Measurements from ENCODE around the gene ST3GAL3.

The ST3GAL3 gene

DNA sequence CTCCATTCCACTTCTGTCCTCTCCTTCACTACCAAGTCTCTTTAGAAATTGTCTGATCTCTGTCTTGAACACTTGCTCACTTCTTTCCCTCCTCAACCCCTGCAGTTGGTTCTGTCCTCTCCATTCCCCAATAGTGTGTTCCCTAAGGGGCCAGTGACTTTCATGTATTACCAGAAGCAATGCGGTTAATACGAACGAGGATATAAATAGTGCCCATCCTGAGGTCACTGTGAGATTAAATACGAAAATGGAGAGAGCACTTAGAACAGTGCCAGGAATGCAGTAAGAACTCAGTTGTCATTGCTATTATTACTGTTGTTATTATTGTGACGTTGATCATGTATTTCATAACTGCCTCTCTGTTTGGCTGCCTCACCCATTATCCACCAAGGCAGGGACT, 173.3 kb downstream of the ST3GAL3 start:
- DNase-seq: no peak

- peak in 1 of 3 experiments; percentile 7 for DNase-seq
Observed at GRCh38 chr1:43881415-43881814, 174.1 kb downstream of the ST3GAL3 start.

- no peak for DNase-seq
Observed at GRCh38 chr1:43882763-43883162, 175.4 kb downstream of the ST3GAL3 start.

DNA sequence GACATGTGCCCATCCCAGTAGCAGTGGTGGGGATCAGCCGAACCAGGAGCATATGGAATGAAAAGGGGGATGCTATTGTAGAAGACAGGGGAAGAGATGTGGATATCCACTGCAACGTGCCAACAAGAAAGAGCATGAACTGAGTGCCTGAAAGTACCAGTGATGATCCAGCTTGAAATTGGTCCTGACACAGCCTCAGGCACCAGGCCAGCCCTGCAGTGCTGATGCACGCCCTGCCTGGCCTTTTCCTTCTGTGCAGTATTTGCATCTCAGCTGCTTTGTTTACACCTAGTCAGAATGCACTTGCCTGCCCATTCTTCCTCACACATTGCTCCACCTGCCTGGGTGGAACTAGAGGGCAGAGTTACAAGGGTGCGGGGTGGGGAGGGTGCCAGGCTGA, 176.0 kb downstream of the ST3GAL3 start:
- peak in 2 of 3 experiments; percentile 31 to 60 for DNase-seq

GRCh38 chr1:43885279-43885801, 178.0 kb downstream of the ST3GAL3 start:
- DNase-seq: peak in 2 of 3 experiments; percentile 73 to 81

- no peak for DNase-seq
Observed at GRCh38 chr1:43887748-43888147, 180.4 kb downstream of the ST3GAL3 start.

GRCh38 chr1:43890815-43891214, 183.5 kb downstream of the ST3GAL3 start:
- DNase-seq: no peak

- no peak for DNase-seq
Observed at GRCh38 chr1:43893006-43893405, 185.7 kb downstream of the ST3GAL3 start.

DNA sequence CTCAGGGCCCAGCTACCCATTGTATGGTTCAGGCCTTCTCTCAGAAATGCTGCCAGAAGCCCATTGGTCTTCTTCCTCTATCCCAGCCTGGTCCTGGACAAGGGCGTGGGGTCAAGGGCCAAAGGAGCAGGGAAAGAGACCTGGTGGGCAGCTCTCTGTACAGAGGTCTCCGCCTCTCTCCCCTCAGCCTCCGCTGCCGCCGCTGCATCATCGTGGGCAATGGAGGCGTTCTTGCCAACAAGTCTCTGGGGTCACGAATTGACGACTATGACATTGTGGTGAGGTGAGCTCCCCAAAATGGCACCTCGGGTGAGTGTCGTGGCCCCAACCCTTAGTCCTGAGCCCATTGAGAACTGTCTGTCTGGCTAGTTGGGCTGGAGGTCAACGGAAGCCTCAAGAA, 191.6 kb downstream of the ST3GAL3 start:
- no peak for DNase-seq

- DNase-seq: no peak
Observed at GRCh38 chr1:43900386-43900785, 193.1 kb downstream of the ST3GAL3 start.

DNA sequence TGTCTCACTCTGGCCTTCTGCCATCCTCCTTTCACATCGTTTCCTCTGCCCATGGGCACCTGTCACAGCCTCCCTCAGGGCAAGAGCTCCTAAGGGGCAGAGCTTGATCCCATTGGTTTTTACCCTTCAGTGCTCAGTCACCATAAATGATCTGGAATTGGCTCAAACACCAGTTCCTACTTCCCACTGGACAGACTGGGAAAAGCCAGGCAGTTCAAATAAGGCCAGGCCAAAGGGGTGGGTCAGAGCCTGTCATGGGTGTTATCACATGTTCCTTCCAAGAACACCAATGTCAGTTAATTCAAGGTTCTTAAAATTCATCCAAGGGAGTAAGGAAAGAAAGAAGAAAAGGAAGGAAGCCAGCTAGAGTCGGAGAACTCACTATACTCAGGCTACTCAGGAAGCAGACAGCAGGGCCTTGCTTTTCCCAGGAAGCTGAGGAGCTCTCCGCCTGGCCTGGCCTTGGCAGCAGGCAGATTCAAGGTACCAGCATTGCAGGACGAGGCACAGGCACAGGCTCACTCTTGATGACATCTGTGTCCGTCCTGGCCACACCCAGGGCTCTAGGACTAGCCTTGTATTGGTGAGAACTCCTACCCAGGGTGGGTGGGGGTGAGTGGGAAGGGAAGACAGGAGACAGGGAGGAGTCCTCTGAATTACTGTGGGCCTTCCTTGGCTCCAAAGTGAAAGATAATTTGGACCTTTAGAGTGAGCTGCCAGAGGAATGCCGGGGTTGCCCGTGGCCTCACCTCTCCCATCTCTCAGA, 194.0 kb downstream of the ST3GAL3 start:
- DNase-seq: no peak

DNA sequence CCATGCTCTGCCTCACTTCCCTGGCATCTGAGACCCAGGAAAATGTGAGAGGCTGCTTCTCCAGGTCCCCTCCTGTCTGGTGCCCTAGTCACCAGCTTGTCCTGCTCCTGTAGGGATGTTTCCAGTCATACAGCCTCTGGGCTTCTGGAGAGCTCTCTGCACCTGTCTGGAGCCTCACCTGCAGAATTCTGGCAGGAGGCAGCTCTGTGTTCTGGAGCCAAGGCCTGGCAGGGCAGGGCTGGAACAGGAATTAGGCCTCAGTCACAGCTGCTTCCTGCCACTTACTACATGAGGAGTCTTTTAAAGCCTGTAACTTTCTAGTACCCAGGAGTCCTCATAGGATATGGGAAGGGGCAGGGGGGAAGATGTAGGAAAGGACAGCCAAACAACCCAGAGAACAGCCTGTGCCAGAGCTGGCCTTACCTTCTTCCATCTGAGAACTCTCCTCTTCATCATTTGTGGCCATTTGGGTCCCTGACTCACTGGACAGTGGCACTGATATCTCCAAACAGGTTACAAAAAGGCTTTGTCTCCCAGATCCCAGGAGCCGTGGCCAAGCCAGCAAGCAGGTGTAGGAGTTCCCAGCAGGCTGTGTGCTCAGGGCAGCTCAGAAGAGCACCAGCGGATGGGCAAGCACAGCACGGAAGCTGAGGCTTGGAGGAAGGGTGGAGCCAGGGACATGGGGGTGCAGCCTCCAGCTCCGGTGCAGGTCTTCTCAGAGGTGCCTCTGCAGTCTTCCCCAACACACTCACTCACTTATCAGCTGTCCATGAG, 194.9 kb downstream of the ST3GAL3 start:
- DNase-seq: peak in 1 of 3 experiments; percentile 5

- no peak for DNase-seq
Observed at GRCh38 chr1:43904660-43905551, 197.6 kb downstream of the ST3GAL3 start.

DNA sequence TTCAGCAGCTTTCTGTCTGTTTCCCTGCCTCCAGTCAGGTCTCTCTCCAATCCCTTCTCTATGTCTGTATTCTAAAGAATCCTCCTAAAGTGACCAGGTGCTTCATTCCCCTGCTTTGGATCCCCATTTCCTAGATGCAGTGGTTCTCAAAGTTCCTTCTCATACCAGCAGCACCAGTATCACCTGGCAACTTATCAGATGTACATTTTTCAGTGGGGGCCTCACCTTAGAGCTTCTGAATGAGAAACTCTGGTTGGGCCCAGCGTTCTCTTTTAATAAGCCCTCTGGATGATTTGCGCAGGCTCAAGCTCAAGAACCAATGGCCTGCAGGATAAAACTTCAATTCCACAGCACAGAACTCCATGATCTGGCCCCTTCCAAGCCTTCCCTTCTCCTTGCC, 200.9 kb downstream of the ST3GAL3 start:
- DNase-seq: no peak

DNA sequence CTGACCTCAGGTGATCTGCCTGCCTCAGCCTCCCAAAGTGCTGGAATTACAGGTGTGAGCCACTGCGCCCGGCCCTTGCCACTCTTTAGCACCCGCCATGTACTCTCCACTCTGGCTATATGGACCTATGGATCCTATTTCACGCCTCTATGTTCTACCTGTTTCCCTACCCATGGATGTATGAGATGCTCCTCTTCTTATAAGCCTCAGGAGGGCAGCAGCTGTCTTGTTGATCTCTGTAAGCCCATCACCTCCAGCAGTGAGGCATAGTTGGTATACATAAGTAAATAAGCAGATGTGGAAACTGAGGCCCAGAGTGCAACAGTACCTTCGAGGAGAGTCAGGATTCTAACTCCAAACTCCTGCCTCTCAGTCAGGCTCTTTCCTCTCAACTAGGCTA, 201.5 kb downstream of the ST3GAL3 start:
- DNase-seq: peak in 1 of 3 experiments; percentile 27

- peak in 1 of 3 experiments; percentile 47 for DNase-seq
Observed at GRCh38 chr1:43910343-43910742, 203.0 kb downstream of the ST3GAL3 start.

GRCh38 chr1:43912607-43913006, 205.3 kb downstream of the ST3GAL3 start:
- DNase-seq: no peak

DNA sequence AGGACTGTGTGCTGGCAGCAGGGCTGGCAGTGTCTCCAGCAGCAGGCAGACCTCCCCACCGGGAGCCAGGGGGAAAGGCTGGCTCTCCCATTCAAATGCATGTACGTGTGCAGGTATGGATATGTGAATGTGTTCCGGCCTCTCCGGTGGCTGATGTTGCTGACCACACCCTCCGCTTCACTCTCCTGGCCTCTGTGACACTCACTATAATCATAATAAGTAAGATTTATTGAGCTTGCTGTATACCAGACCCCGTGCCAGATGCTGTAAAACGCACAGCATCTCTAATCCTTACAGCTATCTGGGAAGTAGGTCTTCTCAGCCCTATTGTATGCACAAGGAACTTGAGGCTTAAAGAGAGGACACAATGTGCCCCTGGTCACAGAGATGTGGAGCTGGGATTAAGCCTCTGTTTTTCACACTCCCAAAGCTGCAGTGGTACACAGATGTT, 205.7 kb downstream of the ST3GAL3 start:
- DNase-seq: no peak

DNA sequence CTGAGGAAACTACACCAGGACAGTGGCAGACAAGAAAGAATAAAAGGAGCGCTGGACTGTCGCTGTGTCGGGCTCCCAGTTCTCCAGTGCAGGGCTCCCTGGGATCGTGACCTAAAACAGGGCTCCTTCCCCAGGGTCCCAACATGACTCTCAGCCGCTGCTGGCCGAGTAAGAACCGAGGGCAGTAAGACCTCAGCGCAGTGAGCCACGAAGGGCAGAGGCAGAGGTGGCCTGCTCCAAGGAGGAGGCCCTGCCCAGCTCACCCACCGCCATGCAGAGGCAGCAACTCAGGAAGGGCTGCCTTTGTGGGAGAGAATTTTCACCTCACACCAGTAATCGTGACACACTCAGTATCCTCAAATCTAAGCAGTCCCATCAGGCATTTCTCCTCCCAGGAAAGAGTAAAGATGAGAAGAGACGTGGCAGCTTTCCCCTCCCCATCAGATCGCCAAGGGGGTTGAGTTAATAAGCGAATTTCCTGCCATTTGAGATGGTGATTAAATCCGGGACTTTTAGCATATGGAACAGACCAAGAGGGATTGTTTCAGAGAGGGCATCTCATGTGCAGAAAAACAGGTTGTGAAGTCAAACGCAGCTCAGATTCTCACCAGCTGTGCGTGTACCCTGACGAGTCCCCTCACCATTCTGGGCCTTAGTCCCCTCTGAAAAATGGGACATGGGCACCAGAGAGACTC, 206.5 kb downstream of the ST3GAL3 start:
- no peak for DNase-seq

- DNase-seq: no peak
Observed at GRCh38 chr1:43914576-43915525, 207.5 kb downstream of the ST3GAL3 start.

- DNase-seq: no peak
Observed at GRCh38 chr1:43919906-43920305, 212.6 kb downstream of the ST3GAL3 start.
